ENCODE results near the gene CACNG7.

The CACNG7 gene

GRCh38 chr19:53951947-53952346 lies 42.9 kb downstream of the CACNG7 start:
- no peak for DNase-seq (ENCODE audit: low spot score)
- FAIRE-seq = no peak

GRCh38 chr19:53953383-53953782 lies 44.3 kb downstream of the CACNG7 start:
- no peak for FAIRE-seq
- DNase-seq (ENCODE audit: low spot score) = no peak

GRCh38 chr19:53957448-53958167 lies 48.5 kb downstream of the CACNG7 start:
- FAIRE-seq = no peak
- no peak for DNase-seq (ENCODE audit: low spot score)

GRCh38 chr19:53958168-53958571 lies 49.1 kb downstream of the CACNG7 start:
- DNase-seq (ENCODE audit: low spot score) = peak; percentile 76
- FAIRE-seq = no peak

GRCh38 chr19:53958823-53959757 lies 50.0 kb downstream of the CACNG7 start:
- FAIRE-seq = no peak
- DNase-seq (ENCODE audit: low spot score) = no peak

GRCh38 chr19:53960187-53960586 lies 51.1 kb downstream of the CACNG7 start:
- DNase-seq (ENCODE audit: low spot score) (no peak), FAIRE-seq (no peak)

GRCh38 chr19:53960886-53961285 lies 51.8 kb downstream of the CACNG7 start:
- DNase-seq (ENCODE audit: low spot score) (no peak), FAIRE-seq (no peak)

GRCh38 chr19:53961523-53962356 lies 52.7 kb downstream of the CACNG7 start:
- DNase-seq (ENCODE audit: low spot score) = peak; percentile 80
- no peak for FAIRE-seq

GRCh38 chr19:53962887-53963431 lies 53.9 kb downstream of the CACNG7 start, which contains the start of gene CACNG8:
Gene CACNG8 (plus strand): TSS chr19:53962937.
- DNase-seq (ENCODE audit: low spot score) (no peak), FAIRE-seq (no peak)

- FAIRE-seq (no peak), DNase-seq (ENCODE audit: low spot score) (no peak)
Measured at GRCh38 chr19:53965091-53965490, 56.0 kb downstream of the CACNG7 start.

- no peak for DNase-seq (ENCODE audit: low spot score)
- FAIRE-seq = no peak
Measured at GRCh38 chr19:53966931-53967330, 57.9 kb downstream of the CACNG7 start.

GRCh38 chr19:53969366-53969765 lies 60.3 kb downstream of the CACNG7 start:
- FAIRE-seq (no peak), DNase-seq (ENCODE audit: low spot score) (no peak)

- FAIRE-seq (no peak), DNase-seq (ENCODE audit: low spot score) (no peak)
Measured at GRCh38 chr19:53971673-53972072, 62.6 kb downstream of the CACNG7 start.

- FAIRE-seq (no peak), DNase-seq (ENCODE audit: low spot score) (peak; percentile 69)
Measured at GRCh38 chr19:53977429-53977990, 68.4 kb downstream of the CACNG7 start.

- FAIRE-seq (no peak), DNase-seq (ENCODE audit: low spot score) (no peak)
Measured at GRCh38 chr19:53977991-53978731, 69.1 kb downstream of the CACNG7 start.

- DNase-seq (ENCODE audit: low spot score) = no peak
- FAIRE-seq = no peak
Measured at GRCh38 chr19:53978975-53979801, 70.1 kb downstream of the CACNG7 start.

- DNase-seq (ENCODE audit: low spot score) = peak; percentile 76
- no peak for FAIRE-seq
Measured at GRCh38 chr19:53980539-53981375, 71.7 kb downstream of the CACNG7 start.

GRCh38 chr19:53981376-53981951 lies 72.4 kb downstream of the CACNG7 start:
- FAIRE-seq = peak; percentile 44
- DNase-seq (ENCODE audit: low spot score) = no peak

All from urothelium cell line (cell line).